Neural cell (in vitro differentiated cells): ENCODE data around the gene NEDD9. TPM values are rescaled to one million over a fixed set of nuclear protein-coding genes. Genes with fewer than 3 reads are reported as not detected.

ENCODE experiments used
- H2AFZ ChIP-seq: fragments of 200-600, 300-800 bp; sonication (generic), shearing (Covaris generic); 2 replicates; pipeline ENCODE4 v1.6.0; 2014; ENCODE audit warnings: low read depth, mild to moderate bottlenecking, antibody characterized with exemption, low read length, moderate library complexity
- H3F3A ChIP-seq: fragments of 200-600 bp; shearing (Covaris generic); 2 replicates; pipeline ENCODE4 v1.6.1; 2016; ENCODE audit warnings: mild to moderate bottlenecking, moderate library complexity, mixed read lengths, antibody characterized with exemption, low read length; ENCODE audit not compliant: insufficient read depth, poor library complexity, severe bottlenecking
- H3K27ac ChIP-seq: fragments of 200-600, 300-800 bp; sonication (generic), shearing (Covaris generic); 2 replicates; pipeline ENCODE4 v1.5.1; 2014; ENCODE audit warnings: mild to moderate bottlenecking, low read length, moderate library complexity
- H3K27me3 ChIP-seq: fragments of 300-800, 200-600 bp; sonication (generic), shearing (Covaris generic); 2 replicates; pipeline ENCODE4 v1.6.0; 2014; ENCODE audit warnings: mild to moderate bottlenecking, low read depth, low read length, moderate library complexity; ENCODE audit not compliant: insufficient read depth
- H3K36me3 ChIP-seq: fragments of 300-800, 200-600 bp; sonication (generic), shearing (Covaris generic); 2 replicates; pipeline ENCODE4 v1.5.1; 2014; ENCODE audit warnings: mild to moderate bottlenecking, antibody characterized with exemption, low read length, moderate library complexity; ENCODE audit not compliant: insufficient read depth
- H3K4me2 ChIP-seq: fragments of 300-800, 200-600 bp; sonication (generic), shearing (Covaris generic); 2 replicates; pipeline ENCODE4 v1.6.0; 2014; ENCODE audit warnings: mild to moderate bottlenecking, low read length
- H3K4me3 ChIP-seq: fragments of 300-800, 200-600 bp; sonication (generic), shearing (Covaris generic); 2 replicates; pipeline ENCODE4 v1.5.1; 2014; ENCODE audit warnings: mild to moderate bottlenecking, low read length, moderate library complexity
- H3K79me2 ChIP-seq: fragments of 200-600 bp; shearing (Covaris generic); replicated peaks from 2 replicates; pipeline ENCODE4 v1.6.0; 2014; ENCODE audit warnings: mild to moderate bottlenecking, low read length, moderate library complexity; ENCODE audit not compliant: insufficient read depth
- H3K9ac ChIP-seq: fragments of 300-800, 200-600 bp; sonication (generic), shearing (Covaris generic); 2 replicates; pipeline ENCODE4 v1.6.1; 2016; ENCODE audit warnings: mild to moderate bottlenecking, low read length, mixed read lengths
- H3K9me2 ChIP-seq: fragments of 200-600 bp; shearing (Covaris generic); 2 replicates; pipeline ENCODE4 v1.6.1; 2016; ENCODE audit warnings: mild to moderate bottlenecking, low read length, mixed read lengths; ENCODE audit not compliant: insufficient read depth
- H3K9me3 ChIP-seq: fragments of 200-600, 300-800 bp; sonication (generic), shearing (Covaris generic); 2 replicates; pipeline ENCODE4 v1.6.1; 2016; ENCODE audit warnings: mild to moderate bottlenecking, mixed run types, low read length, moderate library complexity, mixed read lengths
- H4K20me1 ChIP-seq: fragments of 200-600 bp; shearing (Covaris generic); 2 replicates; pipeline ENCODE4 v1.6.1; 2016; ENCODE audit warnings: mild to moderate bottlenecking, mixed run types; ENCODE audit not compliant: insufficient read depth
- EP300 ChIP-seq: fragments of 450-650 bp; conservative IDR thresholded peaks from 2 replicates; pipeline ENCODE4 v1.6.1; 2014; ENCODE audit warnings: antibody characterized with exemption, mild to moderate bottlenecking, moderate library complexity; ENCODE audit not compliant: poor library complexity, severe bottlenecking
- EZH2 ChIP-seq: fragments of 200-600, 300-800 bp; shearing (Covaris generic), sonication (generic); IDR thresholded peaks from 2 replicates; pipeline ENCODE4 v1.6.1; 2014; ENCODE audit warnings: antibody characterized with exemption, low read length, borderline replicate concordance, mild to moderate bottlenecking; ENCODE audit not compliant: insufficient read depth, poor library complexity, severe bottlenecking
- POLR2AphosphoS5 ChIP-seq: IDR thresholded peaks from 2 replicates; pipeline ENCODE4 v1.6.1; 2012
- RAD21 ChIP-seq: fragments of 450-650 bp; conservative IDR thresholded peaks from 2 replicates; pipeline ENCODE4 v1.6.1; 2014; ENCODE audit warnings: antibody characterized with exemption, mild to moderate bottlenecking, moderate library complexity
- SMC3 ChIP-seq: fragments of 450-650 bp; conservative IDR thresholded peaks from 2 replicates; pipeline ENCODE4 v1.6.1; 2014; ENCODE audit warnings: antibody characterized with exemption, mild to moderate bottlenecking, moderate library complexity; ENCODE audit not compliant: poor library complexity
- TAF1 ChIP-seq: IDR thresholded peaks from 2 replicates; pipeline ENCODE4 v1.6.1; 2012; ENCODE audit warnings: low read depth
- polyA plus RNA-seq: library from polyadenylated mRNA; depleted of rRNA; stranded (reverse); fragments of >200 nt; gene quantifications from 2 replicates; pipeline ENCODE4 v1.2.3, GENCODE V29; 2014
- TF ChIP-seq, protein P1 (sequence below): fragments of 450-650 bp; IDR thresholded peaks from 2 replicates; pipeline ENCODE4 v1.5.1; 2014; ENCODE audit warnings: antibody characterized with exemption, mild to moderate bottlenecking, moderate library complexity; ENCODE audit not compliant: poor library complexity, severe bottlenecking
- TF ChIP-seq, protein P2 (sequence below): IDR thresholded peaks from 2 replicates; pipeline ENCODE4 v1.6.1; 2012; ENCODE audit warnings: borderline replicate concordance

The NEDD9 gene
- polyA plus RNA-seq, 1 donor from 2014 or later, result 0.11 TPM

- no peaks in the 10 kb centered on the region for H3K9me3 ChIP-seq
- no peak overlapping the region for H2AFZ ChIP-seq
- TF ChIP-seq POLR2AphosphoS5, result no peak
- TF ChIP-seq RAD21, result no peak
- H3K9ac ChIP-seq, result no peak overlapping the region
- no peaks in the 10 kb centered on the region for H3F3A ChIP-seq
- no peaks in the 10 kb centered on the region for H4K20me1 ChIP-seq
- H3K9me2 ChIP-seq, result no peaks in the 10 kb centered on the region
- no peaks in the 10 kb centered on the region for H3K36me3 ChIP-seq
- H3K27me3 ChIP-seq, result no peaks in the 10 kb centered on the region
- H3K27ac ChIP-seq, result no peak overlapping the region
- H3K4me2 ChIP-seq, result no peak overlapping the region
- no peaks in the 10 kb centered on the region for H3K79me2 ChIP-seq
- H3K4me3 ChIP-seq, result no peak overlapping the region
Observed at GRCh38 chr6:11201015-11201414, 31.5 kb downstream of the NEDD9 start.

GRCh38 chr6:11200356-11200755 lies 32.1 kb downstream of the NEDD9 start:
- Histone ChIP-seq H3K27ac (no peak overlapping the region), H3K79me2 (no peaks in the 10 kb centered on the region), H4K20me1 (no peaks in the 10 kb centered on the region), H3K36me3 (no peaks in the 10 kb centered on the region), H3K9me2 (no peaks in the 10 kb centered on the region), H3K9ac (no peak overlapping the region), H3K4me2 (no peak overlapping the region), H3K9me3 (no peaks in the 10 kb centered on the region), H3K27me3 (no peaks in the 10 kb centered on the region), H2AFZ (no peak overlapping the region), H3K4me3 (no peak overlapping the region), H3F3A (no peaks in the 10 kb centered on the region)
- TF ChIP-seq TAF1 (no peak), SMC3 (no peak), RAD21 (no peak), EP300 (no peak), EZH2 (no peak)
- TF ChIP-seq, protein P1, sequence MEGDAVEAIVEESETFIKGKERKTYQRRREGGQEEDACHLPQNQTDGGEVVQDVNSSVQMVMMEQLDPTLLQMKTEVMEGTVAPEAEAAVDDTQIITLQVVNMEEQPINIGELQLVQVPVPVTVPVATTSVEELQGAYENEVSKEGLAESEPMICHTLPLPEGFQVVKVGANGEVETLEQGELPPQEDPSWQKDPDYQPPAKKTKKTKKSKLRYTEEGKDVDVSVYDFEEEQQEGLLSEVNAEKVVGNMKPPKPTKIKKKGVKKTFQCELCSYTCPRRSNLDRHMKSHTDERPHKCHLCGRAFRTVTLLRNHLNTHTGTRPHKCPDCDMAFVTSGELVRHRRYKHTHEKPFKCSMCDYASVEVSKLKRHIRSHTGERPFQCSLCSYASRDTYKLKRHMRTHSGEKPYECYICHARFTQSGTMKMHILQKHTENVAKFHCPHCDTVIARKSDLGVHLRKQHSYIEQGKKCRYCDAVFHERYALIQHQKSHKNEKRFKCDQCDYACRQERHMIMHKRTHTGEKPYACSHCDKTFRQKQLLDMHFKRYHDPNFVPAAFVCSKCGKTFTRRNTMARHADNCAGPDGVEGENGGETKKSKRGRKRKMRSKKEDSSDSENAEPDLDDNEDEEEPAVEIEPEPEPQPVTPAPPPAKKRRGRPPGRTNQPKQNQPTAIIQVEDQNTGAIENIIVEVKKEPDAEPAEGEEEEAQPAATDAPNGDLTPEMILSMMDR, result no peak
- TF ChIP-seq, protein P2, sequence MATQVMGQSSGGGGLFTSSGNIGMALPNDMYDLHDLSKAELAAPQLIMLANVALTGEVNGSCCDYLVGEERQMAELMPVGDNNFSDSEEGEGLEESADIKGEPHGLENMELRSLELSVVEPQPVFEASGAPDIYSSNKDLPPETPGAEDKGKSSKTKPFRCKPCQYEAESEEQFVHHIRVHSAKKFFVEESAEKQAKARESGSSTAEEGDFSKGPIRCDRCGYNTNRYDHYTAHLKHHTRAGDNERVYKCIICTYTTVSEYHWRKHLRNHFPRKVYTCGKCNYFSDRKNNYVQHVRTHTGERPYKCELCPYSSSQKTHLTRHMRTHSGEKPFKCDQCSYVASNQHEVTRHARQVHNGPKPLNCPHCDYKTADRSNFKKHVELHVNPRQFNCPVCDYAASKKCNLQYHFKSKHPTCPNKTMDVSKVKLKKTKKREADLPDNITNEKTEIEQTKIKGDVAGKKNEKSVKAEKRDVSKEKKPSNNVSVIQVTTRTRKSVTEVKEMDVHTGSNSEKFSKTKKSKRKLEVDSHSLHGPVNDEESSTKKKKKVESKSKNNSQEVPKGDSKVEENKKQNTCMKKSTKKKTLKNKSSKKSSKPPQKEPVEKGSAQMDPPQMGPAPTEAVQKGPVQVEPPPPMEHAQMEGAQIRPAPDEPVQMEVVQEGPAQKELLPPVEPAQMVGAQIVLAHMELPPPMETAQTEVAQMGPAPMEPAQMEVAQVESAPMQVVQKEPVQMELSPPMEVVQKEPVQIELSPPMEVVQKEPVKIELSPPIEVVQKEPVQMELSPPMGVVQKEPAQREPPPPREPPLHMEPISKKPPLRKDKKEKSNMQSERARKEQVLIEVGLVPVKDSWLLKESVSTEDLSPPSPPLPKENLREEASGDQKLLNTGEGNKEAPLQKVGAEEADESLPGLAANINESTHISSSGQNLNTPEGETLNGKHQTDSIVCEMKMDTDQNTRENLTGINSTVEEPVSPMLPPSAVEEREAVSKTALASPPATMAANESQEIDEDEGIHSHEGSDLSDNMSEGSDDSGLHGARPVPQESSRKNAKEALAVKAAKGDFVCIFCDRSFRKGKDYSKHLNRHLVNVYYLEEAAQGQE, result no peak
